ENCODE results near the gene MT1F. TPM values are rescaled to one million over a fixed set of nuclear protein-coding genes. Genes with fewer than 3 reads are reported as not detected.
A peak's percentile ranks its signal among the peaks of the same experiment; 100 is the strongest.

The MT1F gene
- total and polyA plus RNA-seq, 2 of the 4 experiments (the other 2 are of a cell fraction): 0.56 TPM; not detected in 1

DNA sequence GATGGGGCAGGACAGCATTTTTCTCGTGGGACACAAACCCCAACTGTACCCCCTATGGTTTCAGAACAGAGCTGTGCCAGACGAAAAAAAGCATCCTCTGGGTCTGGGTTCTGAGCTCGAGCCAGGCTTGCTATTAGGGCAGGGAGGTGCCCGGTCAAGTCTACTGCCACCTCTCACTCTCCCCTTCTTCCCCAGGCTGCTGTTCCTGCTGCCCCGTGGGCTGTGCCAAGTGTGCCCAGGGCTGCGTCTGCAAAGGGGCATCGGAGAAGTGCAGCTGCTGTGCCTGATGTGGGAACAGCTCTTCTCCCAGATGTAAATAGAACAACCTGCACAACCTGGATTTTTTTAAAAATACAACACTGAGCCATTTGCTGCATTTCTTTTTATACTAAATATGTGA is 31.1 kb upstream of the MT1F start:
- no peak for DNase-seq
- Histone ChIP-seq H3K18ac (ENCODE audit: low read depth, low read length) (peak overlapping the region; percentile 29; the same call in 1 of the 2 replicates), H3K4me3 (ENCODE audit: insufficient read depth, low read depth, low read length) (no peak overlapping the region), H4K5ac (ENCODE audit: low read depth, low read length) (peak overlapping the region; percentile 4; the same call in 1 of the 2 replicates), H3K56ac (ENCODE audit: extremely low read depth, insufficient read depth, low read length) (peak overlapping the region; percentile 60; the same call in 1 of the 2 replicates), H3K4me2 (ENCODE audit: low read depth, low read length) (peak overlapping the region; percentile 48), H4K20me1 (ENCODE audit: insufficient read depth, low read length) (no peaks in the 10 kb centered on the region), H3K79me1 (ENCODE audit: low read depth in 1 of 2, low read length in 2 of 2) (peaks cover 3 to 13% of the 10 kb centered on the region in 2 experiments; a peak in 3 of 4 replicates), H2BK15ac (ENCODE audit: low read depth, low read length) (peak overlapping the region; percentile 63; the same call in 1 of the 3 replicates), H3K9ac (ENCODE audit: low read depth, low read length) (peak overlapping the region; percentile 81), H3K4ac (ENCODE audit: low read depth, low read length) (peak overlapping the region; percentile 95), H3K9me3 (ENCODE audit: control insufficient read depth, insufficient read depth, low read length) (no peaks in the 10 kb centered on the region), H2AFZ (replicated peaks; ENCODE audit: low read length, poor library complexity) (no peak overlapping the region), H2BK5ac (ENCODE audit: low read depth, low read length, poor library complexity, severe bottlenecking) (peak overlapping the region; percentile 92), H2AK5ac (ENCODE audit: low read depth, low read length) (peak overlapping the region; percentile 90), H3K9me1 (ENCODE audit: insufficient read depth, low read length) (peaks cover 4% of the 10 kb centered on the region; the same call in 1 of the 2 replicates), H3K4me1 (ENCODE audit: control insufficient read depth, insufficient read depth, low read length) (peaks cover 17% of the 10 kb centered on the region), H3K27ac (ENCODE audit: insufficient read depth, low read length) (peak overlapping the region; percentile 85), H4K8ac (ENCODE audit: low read depth in 2 of 2, low read length in 2 of 2) (peak overlapping the region; percentile 51 to 89), H3K27me3 (ENCODE audit: control insufficient read depth, insufficient read depth, low read length) (peaks cover 7% of the 10 kb centered on the region), H3K14ac (replicated peaks; ENCODE audit: low read depth, low read length) (peak overlapping the region; percentile 96), H2BK120ac (ENCODE audit: low read depth, low read length) (peak overlapping the region; percentile 82), H3K36me3 (ENCODE audit: control insufficient read depth, insufficient read depth, low read length) (no peaks in the 10 kb centered on the region), H2AK9ac (replicated peaks; ENCODE audit: low read depth, low read length, poor library complexity) (no peak overlapping the region), H2BK20ac (ENCODE audit: low read depth, low read length) (no peak overlapping the region; the same call in 1 of the 2 replicates), H3K23ac (ENCODE audit: low read depth, low read length) (peak overlapping the region; percentile 74), H4K91ac (ENCODE audit: insufficient read depth, low read depth, low read length) (peak overlapping the region; percentile 96)
- WGBS, 2 experiments (ENCODE audit: extremely low coverage in 2 of 2, insufficient read length in 1 of 2): no CpG with 5 or more reads among the region's 7 CpGs
- TF ChIP-seq SMC3 (IDR thresholded peaks at IDR 0.05; ENCODE audit: low read depth, low read length): no peak
- TF ChIP-seq POLR2A (IDR thresholded peaks at IDR 0.05; ENCODE audit: low read depth, low read length): no peak
- TF ChIP-seq, protein P1, sequence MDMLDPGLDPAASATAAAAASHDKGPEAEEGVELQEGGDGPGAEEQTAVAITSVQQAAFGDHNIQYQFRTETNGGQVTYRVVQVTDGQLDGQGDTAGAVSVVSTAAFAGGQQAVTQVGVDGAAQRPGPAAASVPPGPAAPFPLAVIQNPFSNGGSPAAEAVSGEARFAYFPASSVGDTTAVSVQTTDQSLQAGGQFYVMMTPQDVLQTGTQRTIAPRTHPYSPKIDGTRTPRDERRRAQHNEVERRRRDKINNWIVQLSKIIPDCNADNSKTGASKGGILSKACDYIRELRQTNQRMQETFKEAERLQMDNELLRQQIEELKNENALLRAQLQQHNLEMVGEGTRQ (IDR thresholded peaks at IDR 0.05; ENCODE audit: low read depth, low read length): no peak
- no peak for TF ChIP-seq CHD1 (IDR thresholded peaks at IDR 0.05; ENCODE audit: low read depth, low read length)
- TF ChIP-seq FOS (IDR thresholded peaks at IDR 0.05; ENCODE audit: low read depth, low read length): no peak
- TF ChIP-seq MAFK (IDR thresholded peaks at IDR 0.05; ENCODE audit: low read depth, low read length): no peak
- TF ChIP-seq MXI1 (IDR thresholded peaks at IDR 0.05; ENCODE audit: borderline replicate concordance, low read depth, low read length): no peak
- no peak for TF ChIP-seq NFE2L2 (IDR thresholded peaks at IDR 0.05; ENCODE audit: low read depth, low read length)
- TF ChIP-seq BHLHE40 (IDR thresholded peaks at IDR 0.05; ENCODE audit: low read depth, low read length): no peak
- TF ChIP-seq CEBPB (IDR thresholded peaks at IDR 0.05; ENCODE audit: low read depth, low read length): no peak
- intact Hi-C loops (cut with micrococcal nuclease) (loop anchor here (2.0 to 5.0 kb wide), 2 partner anchors 18 to 56 kb away; partner anchors contain the start of genes MT1X and MT2A), dilution Hi-C loops (cut with HindIII; ENCODE audit: low sequenced_read_pairs, unreplicated experiment) (no loop called here), in situ Hi-C loops (cut with MboI; ENCODE audit: low sequenced_read_pairs) (no loop called here)
- CTCF ChIA-PET: no interaction called here
- no TSS peak for BruUV-seq (replicated peaks)
- no peak for ATAC-seq (ENCODE audit: low read depth)
- POLR2A ChIA-PET (ENCODE audit: unreplicated experiment): interaction anchor here (0.6 to 3.8 kb wide), 3 partner anchors 10 to 44 kb away, joined by 3 to 37 read pairs (median 3); partner anchors contain the start of gene MT2A
